HCT116 (cell line): ENCODE data around the gene WNK4. TPM values are rescaled to one million over a fixed set of nuclear protein-coding genes. Genes with fewer than 3 reads are reported as not detected.

Experiments
- ATAC-seq: fragments of 200-7000 bp; cut with Tn5 transposase; 2 replicates; pipeline ENCODE4 v1.9.1; 2020; ENCODE audit warnings: mild to moderate bottlenecking, moderate library complexity
- BruUV-seq: library from RNA; stranded (reverse); fragments of 400-500 nt; replicated peaks from 2 replicates; lab custom pipeline; 2021; lab: Mats Ljungman, UMichigan
- CTCF ChIA-PET: fragments of 300-600 bp; sonication (Branson Sonifier 250); formaldehyde crosslinking; loops from one replicate; lab custom pipeline; 2021; ENCODE audit warnings: antibody characterized with exemption; lab: Charles Lee
- POLR2A ChIA-PET: fragments of 300-600, 350-600 bp; sonication (Branson Sonifier 250); formaldehyde crosslinking; loops from one replicate; lab custom pipeline; 2021; ENCODE audit warnings: antibody characterized with exemption; lab: Charles Lee
- RAD21 ChIA-PET, 2 experiments: fragments of 300-600 bp; sonication (Branson Sonifier 250); formaldehyde crosslinking; loops; one replicate each; lab custom pipeline; 2023; ENCODE audit warnings: low total read pairs in 2 of 2; ENCODE audit not compliant: uncharacterized antibody in 2 of 2, unreplicated experiment in 2 of 2, low non-redundant PET in 1 of 2; lab: Charles Lee
- DNase-seq: peaks from one replicate; pipeline ENCODE4 v3.0.0-alpha.2; 2010; ENCODE audit warnings: low read depth, low spot score
- H2AFZ ChIP-seq: fragments of 200-600 bp; shearing (Covaris generic), sonication (generic); 2 replicates; pipeline ENCODE4 v1.6.1; 2017; ENCODE audit warnings: low read depth, mixed run types, mixed read lengths, antibody characterized with exemption, low read length; ENCODE audit not compliant: poor library complexity, severe bottlenecking
- H3K27ac ChIP-seq: 2 replicates; pipeline ENCODE4 v1.5.1; 2012; ENCODE audit warnings: low read depth, low read length
- H3K27me3 ChIP-seq: fragments of 200-600 bp; sonication (generic); 2 replicates; pipeline ENCODE4 v1.6.1; 2016; ENCODE audit warnings: mixed run types, low read length, mixed read lengths; ENCODE audit not compliant: insufficient read depth
- H3K36me3 ChIP-seq, 2 experiments: fragments of 200-500 bp in 1 of 2; fragments of 200-600 bp in 1 of 2; sonication (Bioruptor generic) in 1 of 2; sonication (generic) in 1 of 2; 2 replicates each; pipeline versions ENCODE4 v1.5.1 to v1.6.1; 2014 to 2016; ENCODE audit warnings: low read length in 2 of 2, inconsistent platforms in 1 of 2, mixed read lengths in 1 of 2, mixed run types in 1 of 2; ENCODE audit not compliant: insufficient read depth in 2 of 2, control insufficient read depth in 1 of 2
- H3K4me1 ChIP-seq, 2 experiments: fragments of 200-600 bp in 1 of 2; sonication (generic) in 1 of 2; 2 replicates each; pipeline versions ENCODE4 v1.5.1 to v1.6.1; 2012 to 2017; ENCODE audit warnings: low read length in 2 of 2, inconsistent platforms in 1 of 2, mild to moderate bottlenecking in 1 of 2, mixed read lengths in 1 of 2, mixed run types in 1 of 2, moderate library complexity in 1 of 2; ENCODE audit not compliant: insufficient read depth in 2 of 2, control insufficient read depth in 1 of 2
- H3K4me2 ChIP-seq: fragments of 200-600 bp; sonication (generic); 2 replicates; pipeline ENCODE4 v1.6.1; 2017; ENCODE audit warnings: mixed run types, low read length, mixed read lengths
- H3K4me3 ChIP-seq, 2 experiments: fragments of 200-600 bp in 1 of 2; sonication (generic) in 1 of 2; replicated peaks in 1 of 2; 2 replicates each; pipeline ENCODE4 v1.5.1; 2011 to 2016; ENCODE audit warnings: low read length in 2 of 2, control low read depth in 1 of 2, low read depth in 1 of 2, mild to moderate bottlenecking in 1 of 2, mixed read lengths in 1 of 2, mixed run types in 1 of 2
- H3K79me2 ChIP-seq: fragments of 200-600 bp; sonication (generic); 2 replicates; pipeline ENCODE4 v1.6.1; 2017; ENCODE audit warnings: mild to moderate bottlenecking, mixed run types, low read length, moderate library complexity, mixed read lengths; ENCODE audit not compliant: insufficient read depth
- H3K9ac ChIP-seq: fragments of 200-600 bp; sonication (generic); 2 replicates; pipeline ENCODE4 v1.6.1; 2016; ENCODE audit warnings: low read length, mixed read lengths
- H3K9me2 ChIP-seq: fragments of 200-600 bp; sonication (generic), shearing (Covaris generic); 2 replicates; pipeline ENCODE4 v1.6.1; 2017; ENCODE audit warnings: mixed run types, mild to moderate bottlenecking, moderate library complexity; ENCODE audit not compliant: insufficient read depth
- H3K9me3 ChIP-seq, 2 experiments: fragments of 200-500 bp in 1 of 2; fragments of 200-600 bp in 1 of 2; sonication (Bioruptor generic) in 1 of 2; sonication (generic) in 1 of 2; 2 replicates each; pipeline ENCODE4 v1.6.1; 2014 to 2017; ENCODE audit warnings: low read length in 2 of 2, mixed read lengths in 2 of 2, inconsistent platforms in 1 of 2, low read depth in 1 of 2, mild to moderate bottlenecking in 1 of 2, mixed run types in 1 of 2, moderate library complexity in 1 of 2; ENCODE audit not compliant: control insufficient read depth in 1 of 2, insufficient read depth in 1 of 2
- H4K20me1 ChIP-seq: fragments of 200-600 bp; sonication (generic), shearing (Covaris generic); 2 replicates; pipeline ENCODE4 v1.6.1; 2017; ENCODE audit warnings: mixed run types, mild to moderate bottlenecking, moderate library complexity; ENCODE audit not compliant: insufficient read depth
- CEBPB ChIP-seq: IDR thresholded peaks from 2 replicates; pipeline ENCODE4 v1.6.1; 2012; ENCODE audit warnings: low read depth
- ELF1 ChIP-seq: IDR thresholded peaks from 2 replicates; pipeline ENCODE4 v1.6.1; 2012; ENCODE audit warnings: low read depth, borderline replicate concordance
- FOSL1 ChIP-seq: IDR thresholded peaks from 2 replicates; pipeline ENCODE4 v1.6.1; 2012; ENCODE audit warnings: low read depth
- SP1 ChIP-seq: IDR thresholded peaks from 2 replicates; pipeline ENCODE4 v1.6.1; 2012; ENCODE audit warnings: low read depth
- intact Hi-C: fragments of 100-400 bp; cut with micrococcal nuclease; formaldehyde crosslinking; loops from 2 replicates; pipeline ENCODE4 v1.10.0; 2022
- total RNA-seq: library from RNA; stranded (reverse); gene quantifications from one replicate; pipeline ENCODE4 v1.2.1, GENCODE V29; 2021; ENCODE audit not compliant: unreplicated experiment
- TF ChIP-seq, protein P1 (sequence below): IDR thresholded peaks from 2 replicates; pipeline ENCODE4 v1.6.1; 2012
- TF ChIP-seq, protein P2 (sequence below): IDR thresholded peaks from 2 replicates; pipeline ENCODE4 v1.6.1; 2012

Gene WNK4
- total RNA-seq, 1 experiment from 2014 or later, result 4.5 TPM

DNA sequence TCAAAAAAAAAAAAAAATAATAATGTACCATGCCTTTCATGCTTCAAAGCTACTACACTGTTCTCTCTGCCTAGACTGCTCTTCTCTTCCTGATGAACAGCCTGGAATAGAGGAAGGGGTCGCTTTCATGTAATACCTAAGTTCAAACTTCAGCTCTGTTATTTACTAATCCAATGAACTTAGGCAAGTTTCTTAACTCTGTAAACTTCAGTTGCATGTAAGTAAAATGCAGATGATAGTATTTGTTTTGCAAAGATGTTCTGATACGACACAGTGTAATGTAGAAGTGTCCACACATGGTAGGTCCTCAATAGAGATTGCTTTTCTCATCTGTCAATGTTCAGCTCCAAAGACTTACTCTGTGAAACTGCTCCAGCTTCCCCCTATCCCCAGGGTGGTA is 11.5 kb downstream of the WNK4 start:
- H2AFZ ChIP-seq, result no peak overlapping the region
- no peak for DNase-seq
- H3K4me2 ChIP-seq, result no peak overlapping the region
- no peaks in the 10 kb centered on the region for H3K9me2 ChIP-seq
- ChIA-PET CTCF (interaction anchor here (0.9 kb wide), 1 partner anchor 28 kb away, joined by 3 read pairs; no protein-coding TSS in a partner anchor), POLR2A (interaction anchor here (0.7 kb wide), 1 partner anchor 1026 kb away, joined by 4 read pairs; no protein-coding TSS in a partner anchor), RAD21 (no interaction called here)
- no peaks in the 10 kb centered on the region for H3K27me3 ChIP-seq
- no peaks in the 10 kb centered on the region for H3K36me3 ChIP-seq
- no peak overlapping the region for H3K27ac ChIP-seq
- no peak for ATAC-seq
- H3K79me2 ChIP-seq, result 0 out of 2 replicates have a peak, but pooled peaks cover 2% of the 10 kb centered on the region
- no peaks in the 10 kb centered on the region for H3K4me1 ChIP-seq
- H3K4me3 ChIP-seq, result no peak overlapping the region
- no peak for TF ChIP-seq FOSL1
- TF ChIP-seq CEBPB, result no peak
- intact Hi-C loops, result no loop called here
- H3K9ac ChIP-seq, result no peak overlapping the region
- H3K9me3 ChIP-seq, result no peaks in the 10 kb centered on the region
- BruUV-seq, result no TSS peak
- H4K20me1 ChIP-seq, result no peaks in the 10 kb centered on the region

DNA sequence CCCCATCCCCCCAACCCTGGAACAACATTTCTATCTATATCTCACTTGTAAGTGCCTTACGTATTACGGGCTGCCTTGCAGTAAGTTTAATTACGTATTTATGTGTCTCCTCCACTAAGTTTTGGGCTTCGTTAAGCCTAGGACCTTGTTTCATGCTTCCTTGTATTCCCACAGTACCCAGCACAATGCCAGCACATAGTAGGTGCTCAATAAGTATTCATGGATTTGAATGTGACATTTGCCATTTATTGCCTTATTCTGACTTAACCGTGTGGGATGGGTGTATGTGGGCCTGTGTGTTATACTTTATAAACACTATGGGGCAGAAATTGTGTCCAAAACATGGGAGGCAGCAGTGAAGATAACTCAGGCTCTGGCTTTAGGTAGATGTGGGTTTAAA is 12.1 kb downstream of the WNK4 start:
- peaks cover under 1 to 4% of the 10 kb centered on the region in 2 experiments; a peak in 2 of 4 replicates for H3K4me1 ChIP-seq
- ChIA-PET CTCF (no interaction called here), RAD21 (no interaction called here), POLR2A (no interaction called here)
- no peak for DNase-seq
- no peak overlapping the region for H2AFZ ChIP-seq
- H3K9ac ChIP-seq, result no peak overlapping the region
- H3K27me3 ChIP-seq, result no peaks in the 10 kb centered on the region
- H3K4me3 ChIP-seq, result no peak overlapping the region
- TF ChIP-seq, protein P1, sequence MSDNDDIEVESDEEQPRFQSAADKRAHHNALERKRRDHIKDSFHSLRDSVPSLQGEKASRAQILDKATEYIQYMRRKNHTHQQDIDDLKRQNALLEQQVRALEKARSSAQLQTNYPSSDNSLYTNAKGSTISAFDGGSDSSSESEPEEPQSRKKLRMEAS, result 0 out of 2 replicates have a peak, but pooled peaks have one; percentile 22
- no peak for TF ChIP-seq ELF1
- no peak for TF ChIP-seq SP1
- TF ChIP-seq, protein P2, sequence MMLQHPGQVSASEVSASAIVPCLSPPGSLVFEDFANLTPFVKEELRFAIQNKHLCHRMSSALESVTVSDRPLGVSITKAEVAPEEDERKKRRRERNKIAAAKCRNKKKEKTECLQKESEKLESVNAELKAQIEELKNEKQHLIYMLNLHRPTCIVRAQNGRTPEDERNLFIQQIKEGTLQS, result no peak
- no peaks in the 10 kb centered on the region for H3K9me3 ChIP-seq
- no peak for ATAC-seq
- no peaks in the 10 kb centered on the region for H3K9me2 ChIP-seq
- H3K79me2 ChIP-seq, result 0 out of 2 replicates have a peak, but pooled peaks cover 5% of the 10 kb centered on the region
- BruUV-seq, result no TSS peak
- intact Hi-C loops, result no loop called here
- H3K36me3 ChIP-seq, result no peaks in the 10 kb centered on the region
- no peak overlapping the region for H3K4me2 ChIP-seq
- no peak overlapping the region for H3K27ac ChIP-seq
- H4K20me1 ChIP-seq, result no peaks in the 10 kb centered on the region
